ENCODE measurements around the gene GMPS. TPM values are rescaled to one million over a fixed set of nuclear protein-coding genes. Genes with fewer than 3 reads are reported as not detected.
A peak's percentile ranks its signal among the peaks of the same experiment; 100 is the strongest.

The GMPS gene
- total and polyA plus RNA-seq, 12 donors = 10.2 to 34.5 (median 29.6) TPM

DNA sequence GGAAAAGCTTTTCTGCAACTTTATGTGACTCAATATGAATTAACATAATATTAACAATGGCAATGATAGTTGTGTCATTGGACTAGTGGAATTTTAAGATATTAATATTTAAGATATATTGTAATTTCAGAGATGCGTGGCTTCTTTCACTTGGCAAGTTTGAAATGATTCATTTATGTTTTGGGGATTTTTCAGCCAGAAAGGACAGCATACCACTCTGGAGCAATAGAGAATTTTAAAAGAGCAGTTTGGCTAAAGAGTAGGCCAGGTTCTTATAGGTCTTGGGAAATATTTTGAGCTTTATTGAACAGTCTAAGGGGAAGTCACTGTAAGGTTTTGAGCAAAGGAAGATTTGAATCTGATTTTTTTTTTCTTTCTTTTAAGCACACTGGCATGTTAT, 16.5 kb downstream of the GMPS start:
- intact Hi-C loops (cut with DNase I) = no loop called here
- Histone ChIP-seq H3K4me1 (peaks cover 0 to 27% (median 18%) of the 10 kb centered on the region in 9 donors), H3K36me3 (no peaks in the 10 kb centered on the region), H3K4me3 (no peak overlapping the region), H3K27me3 (no peaks in the 10 kb centered on the region), H3K9me3 (no peaks in the 10 kb centered on the region), H3K27ac (no peak overlapping the region)
- TF ChIP-seq, protein P1, sequence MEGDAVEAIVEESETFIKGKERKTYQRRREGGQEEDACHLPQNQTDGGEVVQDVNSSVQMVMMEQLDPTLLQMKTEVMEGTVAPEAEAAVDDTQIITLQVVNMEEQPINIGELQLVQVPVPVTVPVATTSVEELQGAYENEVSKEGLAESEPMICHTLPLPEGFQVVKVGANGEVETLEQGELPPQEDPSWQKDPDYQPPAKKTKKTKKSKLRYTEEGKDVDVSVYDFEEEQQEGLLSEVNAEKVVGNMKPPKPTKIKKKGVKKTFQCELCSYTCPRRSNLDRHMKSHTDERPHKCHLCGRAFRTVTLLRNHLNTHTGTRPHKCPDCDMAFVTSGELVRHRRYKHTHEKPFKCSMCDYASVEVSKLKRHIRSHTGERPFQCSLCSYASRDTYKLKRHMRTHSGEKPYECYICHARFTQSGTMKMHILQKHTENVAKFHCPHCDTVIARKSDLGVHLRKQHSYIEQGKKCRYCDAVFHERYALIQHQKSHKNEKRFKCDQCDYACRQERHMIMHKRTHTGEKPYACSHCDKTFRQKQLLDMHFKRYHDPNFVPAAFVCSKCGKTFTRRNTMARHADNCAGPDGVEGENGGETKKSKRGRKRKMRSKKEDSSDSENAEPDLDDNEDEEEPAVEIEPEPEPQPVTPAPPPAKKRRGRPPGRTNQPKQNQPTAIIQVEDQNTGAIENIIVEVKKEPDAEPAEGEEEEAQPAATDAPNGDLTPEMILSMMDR (IDR thresholded peaks at IDR 0.05) = no peak
- ATAC-seq = no peak
- 87 to 98% methylated on average over 1 of the region's 1 CpG for WGBS, 2 donors
- DNase-seq = no peak

DNA sequence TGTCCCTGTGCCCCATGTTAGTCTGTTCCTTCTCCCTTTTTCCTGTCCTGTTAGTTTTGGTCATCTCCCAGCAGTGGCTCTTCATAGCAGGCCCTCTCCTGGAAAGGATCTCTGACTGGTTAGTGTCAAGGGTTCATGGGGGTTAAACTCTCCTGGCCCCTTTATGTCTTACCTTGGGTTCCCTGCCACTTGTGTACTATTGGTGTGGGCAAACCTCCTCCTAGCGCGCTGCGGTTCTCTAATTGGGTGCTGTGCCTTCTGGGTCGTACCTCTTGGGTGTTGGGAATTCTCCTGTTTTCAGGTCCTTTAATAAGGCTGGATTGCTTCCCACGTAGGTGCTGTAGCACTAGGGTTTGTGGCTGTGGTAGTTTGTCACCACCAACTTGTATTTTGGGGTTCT, 18.8 kb downstream of the GMPS start:
- TF ChIP-seq, protein P1 (IDR thresholded peaks at IDR 0.05) = no peak
- DNase-seq (no peak), ATAC-seq (no peak)
- H3K4me3 ChIP-seq = no peak overlapping the region
- peaks cover 0 to 12% (median 4%) of the 10 kb centered on the region in 9 donors for H3K36me3 ChIP-seq
- intact Hi-C loops (cut with DNase I) = no loop called here
- 94 to 96% methylated on average over 5 of the region's 5 CpGs for WGBS, 2 donors
- no peak overlapping the region for H3K27ac ChIP-seq
- H3K9me3 ChIP-seq = no peaks in the 10 kb centered on the region
- H3K4me1 ChIP-seq = peaks cover 0 to 27% (median 16%) of the 10 kb centered on the region in 9 donors
- H3K27me3 ChIP-seq = no peaks in the 10 kb centered on the region

DNA sequence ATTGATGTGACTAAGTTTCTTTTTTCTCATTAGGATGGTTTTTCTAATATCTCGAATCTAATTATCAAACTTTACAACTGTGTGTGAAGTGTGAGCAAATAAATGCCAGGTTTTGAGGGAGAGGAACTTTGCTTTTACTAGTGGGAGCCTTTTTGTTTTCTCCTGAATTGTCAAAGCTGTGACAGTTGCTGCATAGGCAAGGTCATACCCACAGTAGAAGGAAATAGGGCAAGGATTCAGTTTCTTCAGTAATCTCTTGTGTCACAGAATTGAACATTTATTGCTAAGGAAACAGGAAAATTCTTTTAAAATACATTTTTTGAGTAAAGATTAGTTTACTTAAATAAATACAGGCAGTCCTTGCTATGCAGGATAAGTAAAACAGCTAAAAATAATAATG, 19.5 kb downstream of the GMPS start:
- peaks cover 0 to 19% (median 10%) of the 10 kb centered on the region in 9 donors for H3K36me3 ChIP-seq
- H3K27ac ChIP-seq = no peak overlapping the region
- no peak for ATAC-seq
- no peaks in the 10 kb centered on the region for H3K9me3 ChIP-seq
- no peak for DNase-seq
- TF ChIP-seq, protein P1 (IDR thresholded peaks at IDR 0.05) = no peak
- no peaks in the 10 kb centered on the region for H3K27me3 ChIP-seq
- intact Hi-C loops (cut with DNase I) = no loop called here
- H3K4me3 ChIP-seq = no peak overlapping the region
- 63 to 83% methylated on average over 1 of the region's 1 CpG for WGBS, 2 donors
- H3K4me1 ChIP-seq = peaks cover 0 to 27% (median 16%) of the 10 kb centered on the region in 9 donors

DNA sequence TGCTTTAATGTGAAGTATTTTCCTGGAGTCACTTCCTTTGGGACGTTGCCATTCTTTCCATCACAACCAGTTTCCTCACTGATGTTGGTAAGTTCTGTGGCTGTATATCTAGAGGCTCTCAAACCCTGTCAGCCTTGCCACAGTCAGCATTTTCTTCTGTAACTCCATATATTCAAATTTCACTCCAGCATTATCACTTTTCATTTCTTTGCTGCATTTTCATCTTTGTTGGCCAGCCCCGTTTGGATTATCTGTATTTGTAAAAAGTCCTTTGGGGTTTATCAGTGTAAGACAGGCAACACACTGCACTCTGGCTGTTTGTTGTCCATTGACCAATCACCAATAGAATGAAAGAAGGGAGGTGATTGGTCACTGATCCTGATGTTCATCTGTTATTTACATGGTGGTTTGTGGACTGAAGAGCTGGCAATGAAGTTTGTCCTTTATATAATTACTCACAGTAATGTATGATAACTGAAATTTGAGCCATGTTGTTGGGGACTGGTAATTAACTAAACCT, 20.3 kb downstream of the GMPS start:
- intact Hi-C loops (cut with DNase I) = no loop called here
- no peak overlapping the region for H3K4me3 ChIP-seq
- TF ChIP-seq, protein P1 (IDR thresholded peaks at IDR 0.05) = no peak
- 9 to 11% methylated on average over 2 of the region's 2 CpGs for WGBS, 2 donors
- peaks cover 0 to 27% (median 16%) of the 10 kb centered on the region in 9 donors for H3K4me1 ChIP-seq
- ATAC-seq (peak in 1 of 8 donors; percentile 37), DNase-seq (peak in 1 of 2 donors; percentile 8)
- peaks cover 0 to 27% (median 18%) of the 10 kb centered on the region in 9 donors for H3K36me3 ChIP-seq
- no peaks in the 10 kb centered on the region for H3K9me3 ChIP-seq
- H3K27ac ChIP-seq = no peak overlapping the region
- no peaks in the 10 kb centered on the region for H3K27me3 ChIP-seq

All from heart right ventricle (tissue), 16 donors.